SJCRH30 (cell line): ENCODE data around the gene CTAG1B. TPM values are rescaled to one million over a fixed set of nuclear protein-coding genes. Genes with fewer than 3 reads are reported as not detected.
"Not testable (repeated sequence)": the region's sequence is repeated elsewhere in the genome, so short reads cannot be mapped to it uniquely, and the experiment has no call there.

Source experiments
- DNase-seq, 2 experiments: peaks; one replicate each; pipeline ENCODE4 v3.0.0-alpha.2; 2015 to 2020
- H3K27ac ChIP-seq: fragments of 250-450 bp; sonication (Bioruptor Pico); 2 replicates; pipeline ENCODE4 v1.5.1; 2020; ENCODE audit warnings: mild to moderate bottlenecking, moderate library complexity
- H3K27me3 ChIP-seq: fragments of 250-450 bp; sonication (Bioruptor Pico); 2 replicates; pipeline ENCODE4 v1.5.1; 2020; ENCODE audit warnings: mild to moderate bottlenecking, moderate library complexity
- H3K36me3 ChIP-seq: fragments of 250-450 bp; sonication (Bioruptor Pico); 2 replicates; pipeline ENCODE4 v1.5.1; 2020; ENCODE audit warnings: mild to moderate bottlenecking, moderate library complexity
- H3K4me1 ChIP-seq: fragments of 250-450 bp; sonication (Bioruptor Pico); 2 replicates; pipeline ENCODE4 v1.5.1; 2020; ENCODE audit warnings: mild to moderate bottlenecking, moderate library complexity
- H3K4me3 ChIP-seq: fragments of 250-450 bp; sonication (Bioruptor Pico); 2 replicates; pipeline ENCODE4 v1.5.1; 2020; ENCODE audit warnings: mild to moderate bottlenecking, moderate library complexity
- H3K9me3 ChIP-seq: fragments of 250-450 bp; sonication (Bioruptor Pico); replicated peaks from 2 replicates; pipeline ENCODE4 v1.5.1; 2020; ENCODE audit warnings: mild to moderate bottlenecking, moderate library complexity
- total RNA-seq: library from RNA; depleted of rRNA; stranded (reverse); fragments of >200 nt; shearing (Covaris generic); gene quantifications from 2 replicates; pipeline ENCODE4 v1.2.3, GENCODE V29; 2014

CTAG1B gene
- total RNA-seq, 1 experiment from 2014 or later: not detected

- Histone ChIP-seq H3K9me3 (no peaks in the 10 kb centered on the region), H3K4me3 (no peak overlapping the region), H3K27me3 (no peaks in the 10 kb centered on the region), H3K36me3 (no peaks in the 10 kb centered on the region), H3K4me1 (no peaks in the 10 kb centered on the region), H3K27ac (no peak overlapping the region)
- no peak for DNase-seq
Observed at GRCh38 chrX:154649503-154650220, 30.6 kb upstream of the CTAG1B start.

DNA sequence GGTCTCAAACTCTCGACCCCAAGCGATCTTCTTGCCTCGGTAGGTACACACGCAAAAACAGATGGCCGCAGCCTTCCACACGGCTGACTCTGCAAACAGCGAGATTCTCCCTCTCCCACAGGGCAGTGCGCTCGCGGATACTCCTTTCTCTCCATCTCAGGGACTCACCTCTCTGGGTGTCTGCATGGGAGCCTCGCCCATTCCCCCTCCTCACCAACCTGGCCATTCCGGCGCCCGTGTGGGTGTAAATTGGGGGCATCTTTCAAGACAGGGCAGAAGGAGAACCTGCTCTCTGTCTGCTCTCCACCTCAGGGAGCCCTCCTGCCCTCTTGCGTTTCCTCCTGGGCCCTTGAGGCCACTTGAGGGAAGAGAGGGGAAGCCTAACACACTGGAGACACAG is 29.8 kb upstream of the CTAG1B start:
- no peaks in the 10 kb centered on the region for H3K4me1 ChIP-seq
- DNase-seq: no peak
- no peaks in the 10 kb centered on the region for H3K9me3 ChIP-seq
- no peak overlapping the region for H3K27ac ChIP-seq
- H3K27me3 ChIP-seq: no peaks in the 10 kb centered on the region
- no peak overlapping the region for H3K4me3 ChIP-seq
- no peaks in the 10 kb centered on the region for H3K36me3 ChIP-seq

DNA sequence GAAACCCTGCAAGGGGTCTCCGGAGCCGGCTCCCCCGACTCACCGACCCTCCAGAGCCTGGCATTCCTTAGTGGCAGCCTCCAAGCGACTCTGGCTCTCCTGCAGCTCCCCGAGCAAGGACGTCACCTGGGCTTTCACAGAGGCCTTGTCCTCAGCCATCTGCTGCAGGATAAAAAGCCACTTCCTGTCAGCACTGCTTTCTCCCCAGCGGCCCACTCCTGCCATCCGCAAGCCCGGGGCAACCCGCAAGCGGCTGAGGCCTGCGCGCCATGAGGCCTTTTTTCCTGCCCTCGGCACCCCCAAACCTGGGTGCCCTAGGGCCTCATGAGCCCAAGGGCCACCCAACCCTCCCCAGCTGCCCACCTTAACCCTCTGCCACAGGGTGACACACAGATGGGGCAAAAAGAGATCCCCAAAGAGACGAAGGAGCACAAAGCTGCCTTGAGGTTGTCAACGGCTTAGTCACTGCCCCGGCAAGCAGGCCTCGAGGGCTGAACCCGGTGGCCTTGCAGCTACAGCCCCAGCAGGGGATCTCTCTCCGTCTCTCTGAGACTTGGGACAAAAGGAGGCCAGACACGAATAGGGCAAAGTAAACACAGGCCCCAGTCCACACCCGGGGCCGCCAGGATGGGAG is 26.8 kb upstream of the CTAG1B start:
- H3K27me3 ChIP-seq, DNase-seq, H3K4me3 ChIP-seq, H3K27ac ChIP-seq, H3K36me3 ChIP-seq, H3K4me1 ChIP-seq, H3K9me3 ChIP-seq: not testable (repeated sequence)

GRCh38 chrX:154643708-154644107 is 24.6 kb upstream of the CTAG1B start:
- not testable (repeated sequence) for H3K27ac ChIP-seq, H3K27me3 ChIP-seq, H3K4me3 ChIP-seq, H3K36me3 ChIP-seq, DNase-seq, H3K9me3 ChIP-seq, H3K4me1 ChIP-seq

DNA sequence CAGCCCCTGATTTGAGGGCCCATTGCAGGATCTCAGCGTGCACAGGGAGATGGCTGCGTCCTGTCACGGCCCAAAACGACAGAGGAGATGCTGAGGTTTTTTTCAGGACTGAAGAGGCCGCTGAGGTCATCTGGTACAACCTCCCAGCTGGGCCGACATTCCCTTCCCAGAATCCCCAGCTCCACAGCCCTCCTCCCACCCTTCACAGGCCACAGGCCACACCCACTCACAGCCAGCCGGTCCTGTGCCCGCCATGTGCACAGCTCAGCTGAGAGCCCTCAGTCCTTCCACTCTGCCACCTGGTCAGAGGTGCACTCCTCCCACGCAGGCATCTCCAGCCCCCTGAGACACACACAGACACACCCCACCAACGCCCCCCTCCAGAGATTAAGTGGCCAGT is 22.7 kb upstream of the CTAG1B start:
- H3K36me3 ChIP-seq, H3K4me1 ChIP-seq, DNase-seq, H3K27ac ChIP-seq, H3K27me3 ChIP-seq, H3K9me3 ChIP-seq, H3K4me3 ChIP-seq: not testable (repeated sequence)

DNA sequence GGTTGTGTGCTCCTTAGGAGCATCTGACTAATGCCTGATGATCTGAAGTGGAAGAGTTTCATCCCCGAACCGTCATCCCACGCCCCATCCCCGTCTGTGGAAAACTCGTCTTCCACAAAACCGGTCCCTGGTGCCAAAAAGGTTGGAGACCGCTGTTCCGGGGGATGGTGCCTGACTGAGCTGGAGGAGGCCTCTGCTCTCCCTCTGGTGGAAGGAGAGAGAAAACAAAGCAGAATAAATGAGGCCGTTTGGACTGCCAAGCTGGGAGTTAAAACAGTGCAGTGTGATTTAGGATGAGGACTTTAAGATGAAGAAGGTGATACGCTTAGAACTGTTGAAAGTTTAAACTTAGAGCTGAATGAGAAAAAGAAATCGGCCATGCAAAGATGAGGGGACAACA is 14.6 kb upstream of the CTAG1B start:
- H3K27me3 ChIP-seq, H3K4me1 ChIP-seq, H3K9me3 ChIP-seq, H3K27ac ChIP-seq, DNase-seq, H3K36me3 ChIP-seq, H3K4me3 ChIP-seq: not testable (repeated sequence)

DNA sequence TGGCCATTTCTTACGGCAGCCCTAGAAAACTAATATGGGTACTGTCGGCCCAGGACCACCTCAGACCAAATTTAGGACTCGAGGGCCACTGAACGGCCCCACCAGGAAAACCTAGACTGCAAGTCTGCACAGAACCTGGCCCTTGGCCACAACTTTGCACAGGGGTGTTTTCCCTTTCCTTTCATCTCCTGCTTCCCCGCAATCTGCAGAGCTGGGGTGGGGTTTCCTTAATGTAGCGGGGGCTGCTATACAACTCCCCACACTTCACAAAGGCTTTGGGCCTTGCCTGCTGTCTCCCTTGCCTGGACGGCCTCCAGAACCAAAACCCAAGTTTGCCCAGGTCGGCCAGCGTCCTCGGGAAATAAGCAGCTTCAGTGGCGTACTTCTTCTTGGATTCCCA is 11.9 kb upstream of the CTAG1B start:
- DNase-seq, H3K9me3 ChIP-seq, H3K27me3 ChIP-seq, H3K36me3 ChIP-seq, H3K27ac ChIP-seq, H3K4me3 ChIP-seq, H3K4me1 ChIP-seq: not testable (repeated sequence)

DNA sequence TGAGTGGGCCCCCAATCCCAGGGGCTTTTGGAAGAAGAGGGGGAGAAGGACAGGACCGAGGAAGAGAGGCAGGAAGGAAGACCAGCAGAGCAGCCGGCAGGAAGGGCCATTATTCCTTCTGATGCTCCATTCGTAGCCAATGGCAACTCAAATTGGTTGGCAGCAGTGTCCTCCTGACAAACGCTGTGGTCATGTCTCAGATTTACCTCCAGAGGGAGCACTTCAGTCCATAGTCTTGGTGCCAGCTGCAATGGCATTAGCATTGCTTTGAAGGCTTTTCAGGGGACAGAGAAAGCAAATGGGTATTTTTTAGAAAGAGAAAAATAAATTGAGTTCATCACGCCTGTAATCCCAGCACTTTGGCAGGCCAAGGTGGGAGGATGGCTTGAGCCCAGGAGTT is 9.9 kb upstream of the CTAG1B start:
- H3K4me3 ChIP-seq, DNase-seq, H3K4me1 ChIP-seq, H3K36me3 ChIP-seq, H3K27ac ChIP-seq, H3K9me3 ChIP-seq, H3K27me3 ChIP-seq: not testable (repeated sequence)

DNA sequence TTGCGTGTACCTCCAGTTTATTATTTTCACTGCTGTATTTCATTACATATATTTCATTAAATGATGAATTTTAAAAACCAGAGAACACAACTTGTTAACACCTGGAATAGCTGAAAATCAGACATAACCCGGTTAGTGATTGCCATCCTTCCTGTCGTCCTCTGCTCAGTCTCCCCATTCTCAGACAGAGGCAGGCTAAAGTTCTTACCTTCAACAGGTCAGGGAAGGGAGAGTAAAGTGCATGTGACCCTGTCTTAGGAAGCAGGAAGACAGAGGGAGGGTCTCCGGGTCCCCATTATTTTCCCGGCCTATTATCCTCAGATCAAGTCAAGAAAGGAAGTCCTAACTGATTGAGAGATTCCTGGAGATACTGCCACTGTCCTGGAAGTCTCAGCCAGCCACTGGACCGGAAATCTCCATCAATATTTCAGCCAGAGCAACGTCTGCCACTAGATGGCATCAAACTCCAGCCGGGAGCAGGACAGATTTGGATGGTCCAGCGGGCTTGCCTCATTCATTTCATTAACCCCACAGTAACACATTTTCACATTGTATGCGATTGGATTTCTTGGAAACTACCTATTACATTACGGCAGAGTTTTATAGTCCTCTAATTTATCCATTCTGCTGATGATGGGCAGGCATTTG is 1.8 kb upstream of the CTAG1B start:
- not testable (repeated sequence) for H3K27ac ChIP-seq, H3K9me3 ChIP-seq, H3K27me3 ChIP-seq, H3K4me3 ChIP-seq, H3K36me3 ChIP-seq, H3K4me1 ChIP-seq, DNase-seq

DNA sequence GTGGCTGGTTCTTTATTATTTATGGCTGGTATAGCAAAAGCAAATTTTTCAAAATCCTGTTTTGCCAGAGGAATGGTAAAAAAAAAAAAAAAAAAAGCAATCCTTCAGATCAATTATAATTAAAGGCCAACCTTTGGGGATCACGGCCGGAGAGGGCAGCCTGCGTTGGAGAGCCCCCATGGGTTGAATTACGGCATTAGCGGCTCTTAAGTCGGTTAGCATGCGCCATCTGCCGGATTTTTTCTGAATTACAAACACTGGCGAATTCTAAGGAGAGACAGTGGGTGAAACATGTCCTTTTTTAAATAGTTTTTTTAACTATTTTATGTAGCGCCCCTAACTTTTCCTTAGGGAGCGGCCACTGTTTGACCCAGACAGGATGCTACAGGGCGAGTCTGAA is 5.5 kb downstream of the CTAG1B start:
- not testable (repeated sequence) for H3K4me1 ChIP-seq, H3K27me3 ChIP-seq, H3K9me3 ChIP-seq, H3K36me3 ChIP-seq, H3K27ac ChIP-seq, DNase-seq, H3K4me3 ChIP-seq

GRCh38 chrX:154611146-154611545 is 7.9 kb downstream of the CTAG1B start:
- not testable (repeated sequence) for H3K36me3 ChIP-seq, H3K4me1 ChIP-seq, H3K27ac ChIP-seq, H3K4me3 ChIP-seq, H3K9me3 ChIP-seq, DNase-seq, H3K27me3 ChIP-seq

GRCh38 chrX:154608823-154609222 is 10.3 kb downstream of the CTAG1B start:
- DNase-seq, H3K9me3 ChIP-seq, H3K4me1 ChIP-seq, H3K36me3 ChIP-seq, H3K27ac ChIP-seq, H3K4me3 ChIP-seq, H3K27me3 ChIP-seq: not testable (repeated sequence)

DNA sequence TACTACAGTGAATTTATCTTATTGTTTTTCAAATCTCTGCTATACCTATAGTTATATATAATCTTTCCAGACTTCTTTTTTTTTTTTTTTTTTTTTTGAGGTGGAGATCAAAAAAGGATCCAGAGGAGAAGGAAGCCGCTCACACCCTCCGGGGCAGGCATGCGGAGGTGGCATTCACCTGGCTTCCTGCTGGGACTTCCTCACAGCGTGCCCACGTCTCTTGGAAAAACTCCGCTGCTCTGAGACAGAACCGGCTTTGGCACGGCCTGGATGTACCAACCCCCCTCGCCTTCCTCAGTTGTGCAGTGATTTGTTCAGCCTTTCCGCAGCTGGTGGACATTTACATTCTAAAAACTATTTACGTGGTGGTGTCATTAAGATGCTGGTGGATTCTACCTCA is 11.1 kb downstream of the CTAG1B start:
- not testable (repeated sequence) for H3K36me3 ChIP-seq, H3K27ac ChIP-seq, DNase-seq, H3K4me3 ChIP-seq, H3K27me3 ChIP-seq, H3K9me3 ChIP-seq, H3K4me1 ChIP-seq

DNA sequence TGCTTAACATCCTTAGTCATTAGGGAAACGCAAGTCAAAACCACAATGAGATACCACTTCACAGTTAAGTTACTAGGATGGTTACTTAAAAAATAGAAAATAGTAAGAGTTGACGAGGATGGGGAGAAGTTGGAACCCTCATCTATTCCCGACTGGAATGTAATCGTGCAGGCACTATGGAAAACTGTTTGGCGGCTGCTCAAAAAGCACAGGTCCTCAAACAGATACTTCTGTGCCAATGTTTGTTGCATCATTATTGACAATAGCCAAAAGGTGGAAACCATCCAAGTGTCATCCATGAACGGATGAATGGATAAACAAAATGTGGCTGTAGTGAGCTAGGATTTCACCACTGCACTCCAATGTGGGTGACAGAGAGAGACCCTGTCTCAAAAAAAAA is 11.7 kb downstream of the CTAG1B start:
- Histone ChIP-seq H3K9me3 (no peaks in the 10 kb centered on the region), H3K27me3 (no peaks in the 10 kb centered on the region), H3K36me3 (no peaks in the 10 kb centered on the region), H3K4me3 (no peak overlapping the region), H3K4me1 (peaks cover 4% of the 10 kb centered on the region; the same call in 1 of the 2 replicates), H3K27ac (no peak overlapping the region)
- DNase-seq: no peak

DNA sequence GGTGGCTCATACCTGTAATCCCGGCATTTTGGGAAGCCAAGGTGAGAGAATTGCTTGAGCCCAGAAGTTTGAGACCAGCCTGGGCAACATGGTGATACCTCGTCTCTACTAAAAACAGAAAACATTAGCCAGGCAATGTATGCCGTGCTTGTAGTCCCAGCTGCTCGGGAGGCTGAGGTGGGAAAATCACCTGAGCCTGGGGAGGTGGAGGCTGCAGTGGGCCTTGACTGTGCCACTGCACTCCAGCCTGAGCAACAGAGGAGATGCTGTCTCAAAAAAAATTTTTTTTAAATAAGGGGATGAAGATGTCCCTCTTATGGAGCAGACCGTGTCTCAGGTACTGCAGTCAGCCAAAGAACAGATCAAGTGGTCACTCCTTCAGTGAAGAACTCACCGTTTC is 13.5 kb downstream of the CTAG1B start:
- Histone ChIP-seq H3K4me1 (peaks cover 12% of the 10 kb centered on the region), H3K27me3 (no peaks in the 10 kb centered on the region), H3K27ac (no peak overlapping the region), H3K4me3 (no peak overlapping the region), H3K36me3 (no peaks in the 10 kb centered on the region), H3K9me3 (no peaks in the 10 kb centered on the region)
- no peak for DNase-seq
